Renal cortex interstitium (tissue), 15 donors: Measurements from ENCODE around the gene RAB1B. TPM values are rescaled to one million over a fixed set of nuclear protein-coding genes. Genes with fewer than 3 reads are reported as not detected.
A peak's percentile ranks its signal among the peaks of the same experiment; 100 is the strongest.

ENCODE experiments used
- DNase-seq, 11 donors: peaks; one replicate each; pipeline ENCODE4 v3.0.0-alpha.2; 2013; ENCODE audit warnings: low read depth in 9 of 11, low spot score in 4 of 11; ENCODE audit errors: extremely low read depth in 1 of 11
- long read RNA-seq, 16 experiments: transcript quantifications; one replicate each; lab custom pipeline, GENCODE V29; 2026
- polyA plus RNA-seq, 3 donors: library from polyadenylated mRNA; unstranded; fragments of 120-200 nt; gene quantifications; one replicate each; pipeline ENCODE4 v1.2.1, GENCODE V29; 2013; ENCODE audit not compliant: insufficient read length in 3 of 3

The RAB1B gene
- polyA plus RNA-seq: 100 to 1,000 TPM; 106 to 142 (median 126) TPM
- long read RNA-seq, donor 1, transcript RAB1B-201 (6 exons, 2,007 nt): major isoform, 29 of 64 reads
- long read RNA-seq, donor 1, partial matches to known transcripts: 35 of 64 reads
- long read RNA-seq, donor 1, other reads (novel, unspliced or antisense): 0 of 64 reads
- long read RNA-seq, donor 2, transcript RAB1B-201 (6 exons, 2,007 nt): major isoform, 29 of 71 reads
- long read RNA-seq, donor 2, partial matches to known transcripts: 42 of 71 reads
- long read RNA-seq, donor 2, other reads (novel, unspliced or antisense): 0 of 71 reads
- long read RNA-seq, donor 3, transcript RAB1B-201 (6 exons, 2,007 nt): major isoform, 81 of 108 reads
- long read RNA-seq, donor 3, partial matches to known transcripts: 27 of 108 reads
- long read RNA-seq, donor 3, other reads (novel, unspliced or antisense): 0 of 108 reads
- long read RNA-seq, donor 4, transcript RAB1B-201 (6 exons, 2,007 nt): major isoform, 45 of 45 reads
- long read RNA-seq, donor 4, partial matches to known transcripts: 0 of 45 reads
- long read RNA-seq, donor 4, other reads (novel, unspliced or antisense): 0 of 45 reads
- long read RNA-seq, donor 5: 0 reads
- long read RNA-seq, donor 6, transcript RAB1B-201 (6 exons, 2,007 nt): major isoform, 41 of 69 reads
- long read RNA-seq, donor 6, partial matches to known transcripts: 28 of 69 reads
- long read RNA-seq, donor 6, other reads (novel, unspliced or antisense): 0 of 69 reads
- long read RNA-seq, donor 7, transcript RAB1B-201 (6 exons, 2,007 nt): major isoform, 52 of 87 reads
- long read RNA-seq, donor 7, partial matches to known transcripts: 35 of 87 reads
- long read RNA-seq, donor 7, other reads (novel, unspliced or antisense): 0 of 87 reads
- long read RNA-seq, donor 8, transcript RAB1B-201 (6 exons, 2,007 nt): major isoform, 115 of 164 reads
- long read RNA-seq, donor 8, partial matches to known transcripts: 49 of 164 reads
- long read RNA-seq, donor 8, other reads (novel, unspliced or antisense): 0 of 164 reads
- long read RNA-seq, donor 9, transcript RAB1B-201 (6 exons, 2,007 nt): major isoform, 64 of 75 reads
- long read RNA-seq, donor 9, partial matches to known transcripts: 11 of 75 reads
- long read RNA-seq, donor 9, other reads (novel, unspliced or antisense): 0 of 75 reads
- long read RNA-seq, donor 10, transcript RAB1B-201 (6 exons, 2,007 nt): major isoform, 61 of 82 reads
- long read RNA-seq, donor 10, partial matches to known transcripts: 21 of 82 reads
- long read RNA-seq, donor 10, other reads (novel, unspliced or antisense): 0 of 82 reads
- long read RNA-seq, donor 11, transcript RAB1B-201 (6 exons, 2,007 nt): major isoform, 67 of 73 reads
- long read RNA-seq, donor 11, partial matches to known transcripts: 6 of 73 reads
- long read RNA-seq, donor 11, other reads (novel, unspliced or antisense): 0 of 73 reads
- long read RNA-seq, donor 12, transcript RAB1B-201 (6 exons, 2,007 nt): major isoform, 32 of 32 reads
- long read RNA-seq, donor 12, partial matches to known transcripts: 0 of 32 reads
- long read RNA-seq, donor 12, other reads (novel, unspliced or antisense): 0 of 32 reads
- long read RNA-seq, donor 13: 0 reads
- long read RNA-seq, donor 14, transcript RAB1B-201 (6 exons, 2,007 nt): major isoform, 46 of 53 reads
- long read RNA-seq, donor 14, partial matches to known transcripts: 7 of 53 reads
- long read RNA-seq, donor 14, other reads (novel, unspliced or antisense): 0 of 53 reads
- long read RNA-seq, donor 15, transcript RAB1B-201 (6 exons, 2,007 nt): major isoform, 30 of 30 reads
- long read RNA-seq, donor 15, partial matches to known transcripts: 0 of 30 reads
- long read RNA-seq, donor 15, other reads (novel, unspliced or antisense): 0 of 30 reads
- long read RNA-seq, donor 16, transcript RAB1B-201 (6 exons, 2,007 nt): major isoform, 201 of 229 reads
- long read RNA-seq, donor 16, partial matches to known transcripts: 28 of 229 reads
- long read RNA-seq, donor 16, other reads (novel, unspliced or antisense): 0 of 229 reads

- DNase-seq: peak; percentile 99 to 100 (median 100)
Observed at GRCh38 chr11:66268244-66268951, at the start of gene RAB1B. TSS of gene RAB1B (plus strand) at chr11:66268639. CDS start at chr11:66268680, 41 bp downstream.

- DNase-seq: no peak
Observed at GRCh38 chr11:66218846-66219620, 49.4 kb upstream of the RAB1B start.

DNA sequence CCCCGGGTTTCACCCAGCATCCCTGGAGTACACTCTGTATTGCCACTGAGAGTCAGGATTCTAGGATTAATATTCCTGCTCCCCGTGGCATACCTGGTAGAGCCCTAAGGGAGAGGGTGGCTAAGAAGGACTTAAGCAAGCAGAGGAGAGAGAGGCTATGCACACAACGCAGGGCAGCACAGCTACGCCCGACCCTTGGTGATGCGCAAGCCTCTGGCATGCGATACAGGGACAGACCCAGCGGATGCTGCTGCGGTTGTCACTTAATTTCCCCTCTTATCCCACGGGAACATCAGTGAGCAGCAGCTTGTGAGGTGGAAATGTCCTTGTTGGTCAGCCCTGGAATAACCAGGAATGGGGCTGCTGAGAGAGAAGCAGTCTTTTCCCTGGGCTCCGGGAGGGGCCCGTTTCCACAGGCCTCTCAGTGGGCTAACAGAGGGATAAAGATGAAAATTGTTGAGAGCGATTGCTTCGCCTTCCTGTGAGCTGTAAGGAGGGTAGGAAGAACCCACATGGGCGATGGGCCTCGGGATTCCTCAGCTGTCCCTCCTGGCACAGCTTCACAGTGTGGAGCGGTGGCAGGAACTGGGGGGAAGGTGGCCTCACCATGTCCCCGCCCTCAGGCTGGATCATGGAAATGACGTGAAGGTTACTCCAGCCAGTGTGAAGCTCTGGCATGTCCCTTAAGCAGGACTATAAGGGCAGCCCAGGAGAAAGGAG is 48.4 kb upstream of the RAB1B start:
- no peak for DNase-seq

DNA sequence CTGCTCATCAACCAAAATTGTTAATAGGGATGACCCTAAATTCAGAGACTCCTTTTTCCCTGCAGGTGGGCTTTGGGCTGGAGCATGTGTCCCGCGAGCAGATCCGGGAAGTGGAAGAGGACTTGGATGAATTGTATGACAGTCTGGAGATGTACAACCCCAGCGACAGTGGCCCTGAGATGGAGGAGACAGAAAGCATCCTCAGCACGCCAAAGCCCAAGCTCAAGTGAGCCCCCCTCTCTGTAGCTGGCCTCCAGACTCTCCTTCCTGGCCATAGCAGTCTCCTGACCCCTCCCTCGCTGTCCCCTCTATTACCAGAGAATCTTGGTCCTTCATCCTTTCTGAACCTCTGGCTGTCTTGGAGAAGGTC is 47.9 kb upstream of the RAB1B start:
- no peak for DNase-seq

DNA sequence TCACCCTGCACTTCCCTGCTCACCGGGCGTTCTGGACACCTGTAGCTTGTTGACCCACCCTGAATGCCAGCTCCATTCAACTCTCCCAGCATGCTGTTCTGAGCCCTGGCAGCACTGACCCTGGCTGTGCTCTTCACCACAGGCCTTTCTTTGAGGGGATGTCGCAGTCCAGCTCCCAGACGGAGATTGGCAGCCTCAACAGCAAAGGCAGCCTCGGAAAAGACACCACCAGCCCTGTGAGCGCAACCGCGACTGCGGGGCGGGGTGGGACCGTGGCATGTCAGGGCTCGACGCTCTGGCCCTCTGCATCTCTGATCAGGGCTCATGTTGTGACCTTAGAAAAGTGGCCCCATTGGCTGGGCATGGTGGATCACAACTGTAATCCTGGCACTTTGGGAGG is 47.4 kb upstream of the RAB1B start:
- no peak for DNase-seq

- no peak for DNase-seq
Observed at GRCh38 chr11:66221726-66222236, 46.7 kb upstream of the RAB1B start.

DNA sequence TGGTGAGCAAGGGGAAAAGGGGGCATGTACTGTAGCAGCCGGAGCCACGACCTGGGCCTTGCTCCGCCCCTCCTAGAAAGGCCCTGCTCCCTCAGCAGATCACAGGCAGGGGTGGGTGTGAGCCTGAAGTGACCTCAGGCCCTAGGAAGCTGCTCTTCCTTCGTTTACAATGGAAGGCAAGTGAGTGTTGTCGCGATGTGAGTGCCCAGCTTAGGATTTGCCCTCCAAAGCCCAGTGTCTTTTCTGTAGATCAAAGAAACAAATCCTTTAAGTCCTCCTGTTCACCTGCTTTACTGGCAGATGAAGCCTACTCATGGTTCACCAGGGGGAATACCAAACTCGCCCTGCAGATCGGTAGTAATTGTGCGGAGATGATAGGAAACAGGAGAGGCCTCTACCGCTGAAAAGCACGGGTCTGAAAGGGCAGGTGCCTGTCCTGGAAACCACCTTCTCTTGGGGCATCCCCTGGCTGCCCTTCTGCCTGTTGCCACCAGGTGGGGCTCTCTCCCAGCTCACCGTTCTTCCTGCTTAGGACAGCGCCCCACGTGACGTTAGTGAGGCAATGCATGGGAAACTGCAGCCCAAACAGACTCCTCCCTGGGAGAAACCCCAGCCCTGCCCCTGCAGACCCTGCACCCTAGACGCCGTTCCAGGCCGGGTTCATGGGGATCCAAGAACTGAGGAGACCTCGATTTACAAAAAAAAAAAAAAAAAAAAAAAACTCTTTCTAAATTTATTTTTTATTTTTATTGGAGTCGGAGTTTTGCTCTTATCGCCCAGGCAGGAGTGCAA is 45.9 kb upstream of the RAB1B start:
- DNase-seq: peak; percentile 71 to 88 (median 83)

DNA sequence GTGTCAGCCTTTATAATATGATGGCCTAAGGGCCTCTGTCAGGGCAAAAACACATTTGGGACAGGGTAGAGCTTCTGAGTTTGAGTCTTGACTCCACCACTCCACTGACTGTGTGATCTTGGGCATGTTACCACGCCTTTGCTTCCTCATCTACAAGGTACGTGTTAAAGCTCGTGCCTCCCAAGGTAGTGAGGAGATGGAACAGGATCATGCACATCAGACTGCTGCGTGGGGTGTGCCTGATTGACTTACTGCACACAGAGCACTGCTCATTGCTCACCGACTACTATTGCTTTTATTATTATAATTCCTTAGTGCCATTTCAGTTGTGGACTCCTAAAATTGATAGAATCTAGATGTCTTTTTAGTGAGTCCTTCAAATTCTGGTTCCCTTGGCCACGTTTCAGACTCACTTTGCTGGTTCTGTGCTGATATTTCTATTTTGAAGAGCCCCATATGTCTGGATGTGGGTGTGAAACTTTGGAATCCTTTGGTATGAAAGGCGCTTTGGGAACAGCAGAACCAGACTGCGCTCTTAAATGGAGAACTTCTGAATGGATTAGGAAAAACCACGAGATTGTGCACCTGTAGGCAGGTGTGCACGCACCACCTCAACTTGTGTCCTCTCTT is 44.1 kb upstream of the RAB1B start:
- no peak for DNase-seq

DNA sequence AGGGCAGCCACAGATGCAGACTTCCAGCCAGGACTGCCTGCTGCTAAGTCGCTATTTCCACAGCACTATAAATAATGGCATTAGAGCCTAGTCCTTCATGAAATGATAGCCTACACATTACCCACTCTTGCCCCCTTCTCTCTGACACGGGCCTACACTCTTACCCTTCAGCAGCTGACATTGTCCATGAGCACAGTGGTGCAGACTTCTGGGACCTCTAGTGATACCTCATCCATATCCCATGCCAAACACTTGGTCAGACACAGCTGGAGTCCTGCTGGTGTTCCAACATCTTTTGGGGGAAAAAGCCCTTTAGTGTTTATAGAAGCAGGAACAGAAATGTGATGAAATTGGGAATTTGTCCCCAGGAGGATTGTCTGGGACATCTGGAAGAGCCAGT is 43.4 kb upstream of the RAB1B start:
- no peak for DNase-seq

DNA sequence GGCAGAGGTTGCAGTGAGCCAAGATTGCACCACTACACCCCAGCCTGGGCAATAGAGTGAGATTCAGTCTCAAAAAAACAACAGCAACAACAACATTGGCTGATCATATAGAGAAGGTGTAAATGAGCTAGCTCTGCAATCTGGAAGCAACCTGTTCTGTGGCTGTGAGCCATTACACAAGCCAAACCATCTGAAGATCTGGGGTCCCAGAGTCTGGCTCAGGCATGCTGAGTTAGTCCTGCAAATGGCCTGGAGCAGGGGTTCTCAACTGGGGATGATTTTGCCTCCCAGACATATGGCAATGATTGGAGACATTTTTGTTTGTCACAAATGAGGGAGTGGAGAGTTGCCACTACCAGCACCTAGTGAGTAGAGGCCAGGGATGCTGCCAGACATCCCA is 42.3 kb upstream of the RAB1B start:
- no peak for DNase-seq

DNA sequence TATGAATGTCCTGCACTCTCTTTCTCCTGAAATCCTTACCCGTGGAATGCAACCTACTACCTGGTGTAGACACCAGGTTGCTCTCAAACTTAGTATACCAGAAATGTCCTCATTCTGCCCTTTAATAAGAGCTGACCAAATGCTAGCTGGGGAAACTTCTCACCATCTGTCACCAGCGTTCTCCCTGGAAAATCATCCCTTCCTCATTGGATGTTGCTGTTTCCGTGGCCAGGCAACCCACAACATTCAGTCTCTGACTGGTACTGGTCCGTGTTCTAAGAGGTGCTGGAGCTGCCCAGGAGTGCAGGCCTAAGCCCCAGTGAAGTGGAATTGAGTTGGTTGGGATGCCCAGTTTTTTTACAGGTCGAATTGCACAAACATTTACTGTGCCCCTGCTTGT is 40.7 kb upstream of the RAB1B start:
- no peak for DNase-seq

GRCh38 chr11:66228521-66228920 is 39.9 kb upstream of the RAB1B start:
- DNase-seq: peak in 7 of 11 donors; percentile 5 to 56 (median 36)

DNA sequence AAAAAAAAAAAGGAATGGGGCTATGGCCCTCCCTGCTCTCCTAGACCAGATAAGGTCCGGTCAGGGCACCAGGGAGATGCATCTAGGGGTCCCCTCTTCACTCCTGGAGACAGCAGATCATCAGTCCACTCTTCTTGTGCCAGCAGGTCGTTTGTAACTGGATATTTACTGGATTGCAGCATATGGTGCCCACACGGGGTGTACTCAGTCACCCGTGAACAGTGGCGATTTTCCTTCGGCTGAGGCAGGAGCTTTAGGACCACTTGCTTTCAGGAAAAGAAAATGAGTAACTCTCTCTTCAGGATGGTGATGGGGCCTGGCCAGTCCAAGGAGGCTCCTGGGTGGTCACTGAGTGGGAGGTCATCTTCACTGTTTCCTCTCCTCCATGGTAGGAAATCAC is 38.3 kb upstream of the RAB1B start:
- DNase-seq: peak in 1 of 11 donors; percentile 10

DNA sequence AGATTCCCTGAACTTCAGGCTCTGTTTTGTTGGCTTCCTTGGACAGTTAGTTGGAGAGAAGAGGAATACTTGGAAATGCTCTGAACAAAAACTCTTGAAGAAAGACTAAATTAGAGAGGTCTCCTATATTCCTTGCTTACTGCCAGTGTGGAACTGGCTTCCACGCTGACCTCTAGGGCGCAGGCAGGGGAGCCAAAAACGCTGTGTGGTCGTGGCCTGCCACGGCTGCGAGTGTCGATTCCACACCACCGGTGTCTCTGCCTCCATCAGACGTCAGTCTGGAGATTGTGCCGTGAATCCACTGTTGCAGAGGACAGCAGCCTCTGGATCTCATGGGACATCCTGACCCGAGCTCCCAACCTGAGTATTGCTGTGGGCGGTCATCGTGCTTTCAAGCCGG is 37.5 kb upstream of the RAB1B start:
- no peak for DNase-seq
